ENCODE measurements around the gene TTC39B.

- TF ChIP-seq GATA2 (IDR thresholded peaks at IDR 0.05; ENCODE audit: low read depth, low read length) = no peak
- TF ChIP-seq GATA3 (IDR thresholded peaks at IDR 0.05; ENCODE audit: low read depth, low read length) = no peak
These were observed 95.7 kb downstream of the TTC39B start for GRCh38 chr9:15211160-15211814.

Data from SH-SY5Y (cell line).